ENCODE results near the gene MECR.

Gene MECR, protein sequence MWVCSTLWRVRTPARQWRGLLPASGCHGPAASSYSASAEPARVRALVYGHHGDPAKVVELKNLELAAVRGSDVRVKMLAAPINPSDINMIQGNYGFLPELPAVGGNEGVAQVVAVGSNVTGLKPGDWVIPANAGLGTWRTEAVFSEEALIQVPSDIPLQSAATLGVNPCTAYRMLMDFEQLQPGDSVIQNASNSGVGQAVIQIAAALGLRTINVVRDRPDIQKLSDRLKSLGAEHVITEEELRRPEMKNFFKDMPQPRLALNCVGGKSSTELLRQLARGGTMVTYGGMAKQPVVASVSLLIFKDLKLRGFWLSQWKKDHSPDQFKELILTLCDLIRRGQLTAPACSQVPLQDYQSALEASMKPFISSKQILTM

DNA sequence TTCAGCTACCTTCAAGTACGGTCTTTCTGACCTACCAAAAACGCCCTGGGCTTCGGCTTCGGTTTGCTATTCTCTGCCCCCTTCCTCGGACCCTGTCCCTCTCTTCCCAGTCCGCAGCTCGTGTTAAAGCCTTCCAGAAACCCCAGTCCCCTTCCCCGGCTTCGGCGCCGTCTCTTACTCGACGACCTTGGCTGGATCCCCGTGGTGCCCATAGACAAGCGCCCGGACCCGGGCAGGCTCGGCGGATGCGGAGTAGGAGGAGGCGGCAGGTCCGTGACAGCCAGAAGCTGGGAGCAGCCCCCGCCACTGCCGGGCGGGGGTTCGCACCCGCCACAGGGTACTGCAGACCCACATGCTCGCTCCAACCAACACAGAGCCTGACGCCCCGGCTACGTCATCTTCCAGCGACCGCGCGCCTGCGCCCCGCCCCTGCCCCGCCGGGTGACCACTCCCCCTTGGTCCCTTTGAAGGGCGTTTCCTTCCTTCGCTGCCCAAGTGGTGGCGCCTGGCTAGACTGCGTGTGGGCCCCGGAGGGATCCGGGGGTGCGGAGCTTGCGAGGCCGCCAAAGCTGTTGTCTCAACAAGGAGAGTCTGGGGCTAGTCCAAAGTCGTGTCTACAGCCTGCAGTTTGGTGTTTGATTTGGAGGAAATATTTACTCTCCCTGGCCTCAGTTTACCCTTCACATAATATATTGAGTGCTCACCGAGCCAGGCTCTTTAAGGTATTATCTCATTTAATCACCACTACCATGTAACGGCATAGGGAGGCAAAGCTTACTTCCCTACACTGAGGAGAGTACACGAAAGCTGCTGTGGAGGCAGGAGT lies at the start of gene MECR:
MECR (minus strand) TSS at position 382 of the 826 bp plus-strand sequence; CDS start at position 354, 28 bp downstream.
- peak; percentile 73 for DNase-seq

DNA sequence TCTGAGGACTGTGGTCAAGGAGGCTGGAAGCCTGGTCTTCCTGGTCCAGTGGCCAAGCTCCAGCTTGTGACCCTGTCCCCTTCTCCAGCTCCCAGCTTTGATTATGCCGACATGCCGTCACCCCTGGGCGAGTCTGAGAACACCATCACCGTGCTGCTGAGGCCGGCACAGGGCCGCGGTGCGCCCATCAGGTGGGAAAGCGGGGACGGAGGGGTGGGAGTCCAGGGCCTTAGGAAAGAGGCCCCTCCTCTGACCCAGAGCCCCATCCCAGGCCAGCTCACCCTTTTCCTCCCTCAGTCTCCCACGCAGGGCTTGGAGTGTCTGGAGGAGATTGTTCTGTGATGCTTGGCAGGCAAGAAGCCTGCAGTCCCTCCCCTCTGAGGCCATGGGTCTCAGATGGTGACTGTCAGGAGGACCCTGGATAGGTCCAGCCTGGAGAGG lies 49.2 kb upstream of the MECR start:
- DNase-seq, result no peak

DNA sequence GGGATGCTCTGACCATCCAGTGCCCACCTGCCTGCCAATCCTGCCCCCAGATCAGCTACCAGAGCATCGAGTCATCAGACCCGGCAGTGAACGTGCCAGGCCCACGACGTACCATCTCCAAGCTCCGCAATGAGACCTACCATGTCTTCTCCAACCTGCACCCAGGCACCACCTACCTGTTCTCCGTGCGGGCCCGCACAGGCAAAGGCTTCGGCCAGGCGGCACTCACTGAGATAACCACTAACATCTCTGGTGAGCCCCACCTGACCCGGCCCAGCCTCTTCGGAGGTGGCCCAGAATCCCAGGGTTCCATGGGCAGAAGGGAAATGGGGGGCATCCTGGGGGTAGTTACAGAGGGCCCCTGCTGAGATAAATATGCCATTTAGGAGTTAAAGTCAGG lies 48.7 kb upstream of the MECR start:
- no peak for DNase-seq

DNA sequence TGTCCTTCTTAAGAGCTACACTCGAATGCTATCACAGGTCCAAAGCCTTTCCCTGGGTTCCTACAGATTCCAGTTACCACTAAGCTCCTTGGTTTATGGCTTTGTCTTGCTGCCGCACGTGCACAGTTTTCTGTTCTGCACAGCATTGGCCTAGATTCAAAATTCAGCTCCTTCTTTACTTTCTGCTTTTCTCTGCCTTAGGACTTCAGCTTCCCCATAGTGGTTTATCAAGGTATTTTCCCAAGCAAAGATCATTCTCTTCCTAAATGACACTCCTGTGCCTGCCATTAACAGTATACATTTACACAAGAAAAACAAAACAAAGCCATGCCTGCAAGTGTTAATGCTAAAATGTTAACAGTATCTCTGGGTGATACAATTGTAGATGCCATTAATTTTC lies 47.4 kb upstream of the MECR start:
- no peak for DNase-seq

DNA sequence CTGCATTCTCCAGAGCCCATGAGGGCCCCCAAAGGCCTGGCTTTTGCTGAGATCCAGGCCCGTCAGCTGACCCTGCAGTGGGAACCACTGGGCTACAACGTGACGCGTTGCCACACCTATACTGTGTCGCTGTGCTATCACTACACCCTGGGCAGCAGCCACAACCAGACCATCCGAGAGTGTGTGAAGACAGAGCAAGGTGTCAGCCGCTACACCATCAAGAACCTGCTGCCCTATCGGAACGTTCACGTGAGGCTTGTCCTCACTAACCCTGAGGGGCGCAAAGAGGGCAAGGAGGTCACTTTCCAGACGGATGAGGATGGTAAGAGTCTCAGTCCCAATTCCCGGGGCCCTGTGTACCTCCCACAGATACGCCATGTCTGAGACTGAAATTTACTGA lies 44.7 kb upstream of the MECR start:
- no peak for DNase-seq

DNA sequence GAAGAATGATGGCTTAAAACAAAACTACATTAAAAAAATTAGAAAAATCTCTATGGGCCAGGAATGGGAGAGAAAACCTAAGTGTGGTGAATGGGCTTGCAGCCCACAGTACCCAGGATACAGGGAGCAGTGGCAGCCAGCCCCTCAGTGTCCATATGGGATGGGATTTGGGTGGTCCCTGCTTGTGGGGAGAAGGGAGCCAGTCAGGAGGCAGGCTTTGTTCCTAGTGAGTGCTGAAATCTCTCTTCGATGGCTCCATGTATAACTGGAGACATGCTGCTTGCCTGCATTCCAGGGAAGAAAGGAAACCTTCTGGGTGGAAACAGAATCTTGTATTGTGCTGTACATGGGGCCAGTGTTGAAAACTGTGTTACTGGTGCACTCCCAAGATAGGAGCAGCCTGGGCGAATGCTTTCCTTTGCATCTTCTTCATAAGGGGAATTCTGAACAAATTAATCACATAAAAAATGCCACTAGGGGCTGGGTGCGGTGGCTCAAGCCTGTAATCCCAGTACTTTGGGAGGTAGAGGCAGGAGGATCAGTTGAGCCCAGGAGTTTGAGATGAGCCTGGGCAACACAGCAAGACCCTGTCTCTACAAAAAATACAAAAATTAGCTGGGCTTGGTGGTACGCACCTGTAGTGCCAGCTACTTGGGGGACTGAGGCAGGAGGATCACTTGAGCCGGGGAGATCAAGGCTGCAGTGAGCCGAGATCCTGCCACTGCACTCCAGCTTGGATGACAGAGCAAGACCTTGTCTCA lies 41.6 kb upstream of the MECR start:
- no peak for DNase-seq

DNA sequence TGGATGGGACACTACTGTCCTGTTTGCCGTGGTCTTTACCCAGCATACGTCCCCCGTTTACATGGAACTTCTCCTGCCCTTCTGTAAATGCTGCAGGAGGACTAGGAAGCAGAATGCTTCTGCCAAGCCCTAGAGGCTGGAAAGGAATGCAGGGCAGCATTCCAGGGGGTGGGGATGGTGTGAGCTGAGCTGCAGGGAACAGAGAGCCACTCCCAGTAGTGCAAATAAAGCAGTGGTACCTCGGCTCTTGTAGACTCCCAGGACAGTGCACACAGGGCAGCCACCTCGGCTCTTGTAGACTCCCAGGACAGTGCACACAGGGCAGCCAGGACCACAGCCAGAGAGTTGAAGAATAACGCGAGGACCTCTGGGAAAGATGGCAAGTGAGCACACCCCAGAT lies 41.0 kb upstream of the MECR start:
- peak; percentile 53 for DNase-seq

DNA sequence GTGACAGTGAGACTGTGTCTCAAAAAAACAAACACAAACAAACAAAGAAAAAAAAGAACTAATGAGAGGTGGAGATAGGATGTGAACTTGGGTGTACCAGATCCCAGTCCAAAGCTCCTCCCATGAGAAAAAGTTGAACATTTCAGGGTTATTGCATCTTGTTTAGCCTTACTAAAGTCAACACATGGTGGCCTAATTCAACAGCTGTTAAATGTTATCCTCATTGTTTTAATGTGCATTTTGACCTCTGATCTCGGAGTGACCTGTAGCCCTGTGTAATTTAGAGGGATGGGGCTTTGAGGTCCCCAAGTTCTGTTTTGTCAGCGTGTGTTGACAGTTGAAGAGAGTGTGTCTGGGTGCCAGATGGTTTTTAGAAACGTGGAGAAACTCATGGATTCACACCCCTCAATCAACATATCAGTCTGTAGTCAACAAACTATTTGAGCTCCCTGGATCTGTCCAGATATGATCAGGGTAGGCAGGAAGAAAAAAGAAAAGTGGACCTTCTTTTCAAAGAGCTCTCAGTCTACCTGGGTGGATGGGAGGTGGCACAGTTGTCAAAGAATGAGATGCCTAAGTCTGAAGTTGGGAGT lies 40.3 kb upstream of the MECR start:
- DNase-seq, result no peak

DNA sequence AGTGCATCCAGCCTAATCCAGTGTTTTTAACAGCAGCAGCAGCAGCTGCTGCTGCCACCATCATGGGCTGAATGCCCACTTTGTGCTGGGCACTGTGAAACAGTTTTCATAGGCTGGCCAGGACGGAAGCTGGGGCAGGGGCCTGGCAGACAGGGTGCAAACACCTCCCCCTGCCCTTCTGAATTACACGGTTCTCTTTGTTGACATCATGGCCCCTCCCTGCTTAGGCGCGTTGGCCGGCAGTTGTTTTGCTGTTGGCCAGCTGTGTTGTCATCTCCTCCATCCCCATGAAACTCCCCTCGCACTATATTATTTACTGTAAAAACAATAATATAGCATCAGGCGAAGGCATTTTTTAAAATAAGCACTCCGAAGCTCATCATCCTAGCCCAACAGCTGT lies 38.6 kb upstream of the MECR start:
- DNase-seq, result no peak

DNA sequence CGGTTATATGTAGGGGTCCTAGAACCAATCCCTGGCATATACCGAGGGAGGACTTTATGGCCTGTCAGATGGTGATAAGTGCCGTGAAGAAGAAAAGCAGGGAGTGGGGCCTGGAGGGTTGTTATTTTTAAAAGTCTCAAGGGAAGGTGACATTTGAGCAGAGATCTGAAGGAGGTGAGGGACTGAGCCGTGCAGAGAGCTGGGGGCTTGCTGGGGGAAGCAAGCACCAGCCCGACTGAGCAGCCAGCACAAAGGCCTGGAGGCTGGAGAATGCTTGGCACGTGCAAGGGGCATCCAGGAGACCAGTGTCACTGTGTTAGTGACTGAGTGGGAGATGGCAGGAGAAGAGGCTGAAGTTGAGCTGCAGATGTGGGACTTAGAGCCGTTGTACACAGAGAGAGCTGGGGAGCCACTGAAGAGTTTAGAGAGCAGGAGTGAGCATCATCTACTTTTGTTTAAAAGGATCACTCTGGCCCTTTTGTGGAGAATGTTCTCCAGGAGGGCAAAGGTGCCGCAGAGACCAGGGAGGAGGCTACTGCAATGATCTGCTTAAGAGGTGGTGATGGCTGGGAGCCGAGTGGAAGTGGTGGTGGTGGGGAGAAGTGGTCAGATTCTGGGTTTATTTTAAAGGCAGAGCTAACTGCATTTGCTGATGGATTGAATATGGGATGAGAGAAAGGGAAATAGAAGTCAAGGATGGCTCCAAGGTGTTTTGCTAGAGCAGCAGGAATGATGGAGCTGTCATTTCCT lies 36.8 kb upstream of the MECR start:
- no peak for DNase-seq

DNA sequence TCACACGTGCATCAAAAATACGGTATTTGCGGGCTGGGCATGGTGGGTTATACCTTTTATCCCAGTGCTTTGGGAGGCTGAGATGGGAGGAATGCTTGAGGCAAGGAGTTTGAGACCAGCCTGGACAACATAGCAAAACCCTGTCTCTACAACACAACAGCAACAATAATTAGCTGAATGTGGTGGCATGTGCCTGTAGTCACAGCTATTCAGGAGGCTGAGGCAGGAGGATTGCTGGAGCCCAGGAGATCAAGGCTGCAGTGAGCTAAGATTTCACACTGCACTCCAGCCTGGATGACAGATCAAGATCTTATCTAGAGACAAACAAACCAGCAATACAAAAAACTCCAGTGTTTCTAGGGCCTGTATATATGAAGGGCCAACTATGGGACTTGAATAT lies 36.2 kb upstream of the MECR start:
- DNase-seq, result no peak

DNA sequence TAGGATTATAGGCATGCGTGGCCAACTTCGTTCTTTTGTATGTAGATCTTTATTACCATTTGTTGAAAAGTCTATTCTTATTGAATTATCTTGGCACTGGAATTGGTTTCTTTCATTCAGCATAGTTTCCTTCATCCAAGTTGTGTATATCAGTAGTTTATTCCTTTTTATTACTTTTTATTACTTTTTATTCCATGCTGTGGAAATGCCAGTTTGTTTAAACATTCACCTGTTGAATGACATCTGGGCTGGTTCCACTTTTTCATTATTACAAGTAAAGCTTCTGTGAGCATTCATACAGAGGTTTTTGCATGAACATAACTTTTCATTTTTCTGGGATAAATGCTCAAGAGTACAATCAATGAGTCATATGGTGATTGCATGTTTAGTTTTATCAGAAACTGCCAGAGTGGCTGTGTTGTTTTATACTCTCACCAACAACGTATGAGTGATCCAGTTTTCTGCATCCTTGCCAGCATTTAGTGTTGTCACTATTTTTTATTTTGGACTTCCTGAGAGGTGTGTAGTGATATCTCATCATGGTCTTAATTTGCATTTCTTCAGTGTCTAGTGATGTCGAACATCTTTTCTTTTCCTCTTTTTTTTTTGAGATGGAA lies 34.1 kb upstream of the MECR start:
- no peak for DNase-seq

DNA sequence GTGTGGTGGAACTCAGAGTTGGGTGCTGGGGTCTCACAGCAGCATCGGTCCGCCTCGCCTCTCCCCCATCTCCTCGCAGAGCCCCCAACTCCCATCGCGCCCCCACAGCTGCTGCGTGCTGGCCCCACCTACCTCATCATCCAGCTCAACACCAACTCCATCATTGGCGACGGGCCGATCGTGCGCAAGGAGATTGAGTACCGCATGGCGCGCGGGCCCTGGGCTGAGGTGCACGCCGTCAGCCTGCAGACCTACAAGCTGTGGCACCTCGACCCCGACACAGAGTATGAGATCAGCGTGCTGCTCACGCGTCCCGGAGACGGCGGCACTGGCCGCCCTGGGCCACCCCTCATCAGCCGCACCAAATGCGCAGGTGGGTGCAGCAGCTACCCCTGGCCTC lies 29.8 kb upstream of the MECR start:
- DNase-seq, result no peak

DNA sequence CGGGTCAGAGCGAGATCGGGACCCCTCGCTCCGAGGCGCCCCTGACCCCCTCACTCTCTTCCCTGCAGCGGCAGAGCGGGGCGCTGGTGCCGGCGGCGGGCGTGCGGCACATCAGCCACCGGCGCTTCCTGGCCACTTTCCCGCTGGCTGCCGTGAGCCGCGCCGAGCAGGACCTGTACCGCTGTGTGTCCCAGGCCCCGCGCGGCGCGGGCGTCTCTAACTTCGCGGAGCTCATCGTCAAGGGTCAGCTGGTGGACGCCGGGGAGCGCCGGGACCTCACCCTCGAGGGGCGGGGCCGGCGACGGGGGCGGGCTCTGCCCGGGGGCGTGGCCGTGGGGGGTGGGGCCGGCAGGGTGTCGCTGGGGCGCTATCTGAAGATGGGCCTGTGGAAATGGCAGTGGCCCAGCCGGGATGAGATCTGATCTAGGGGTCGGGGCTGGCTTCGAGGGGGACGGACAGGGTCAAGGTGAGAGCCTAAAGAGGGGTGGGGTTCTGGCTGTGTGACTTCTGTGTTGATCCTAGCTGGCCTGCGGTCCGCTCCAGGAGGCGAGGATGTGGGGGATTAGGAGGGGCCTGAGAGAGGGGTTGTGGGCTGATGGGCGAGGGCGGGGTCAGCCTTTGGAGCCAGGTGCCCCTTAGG lies 29.2 kb upstream of the MECR start:
- no peak for DNase-seq

DNA sequence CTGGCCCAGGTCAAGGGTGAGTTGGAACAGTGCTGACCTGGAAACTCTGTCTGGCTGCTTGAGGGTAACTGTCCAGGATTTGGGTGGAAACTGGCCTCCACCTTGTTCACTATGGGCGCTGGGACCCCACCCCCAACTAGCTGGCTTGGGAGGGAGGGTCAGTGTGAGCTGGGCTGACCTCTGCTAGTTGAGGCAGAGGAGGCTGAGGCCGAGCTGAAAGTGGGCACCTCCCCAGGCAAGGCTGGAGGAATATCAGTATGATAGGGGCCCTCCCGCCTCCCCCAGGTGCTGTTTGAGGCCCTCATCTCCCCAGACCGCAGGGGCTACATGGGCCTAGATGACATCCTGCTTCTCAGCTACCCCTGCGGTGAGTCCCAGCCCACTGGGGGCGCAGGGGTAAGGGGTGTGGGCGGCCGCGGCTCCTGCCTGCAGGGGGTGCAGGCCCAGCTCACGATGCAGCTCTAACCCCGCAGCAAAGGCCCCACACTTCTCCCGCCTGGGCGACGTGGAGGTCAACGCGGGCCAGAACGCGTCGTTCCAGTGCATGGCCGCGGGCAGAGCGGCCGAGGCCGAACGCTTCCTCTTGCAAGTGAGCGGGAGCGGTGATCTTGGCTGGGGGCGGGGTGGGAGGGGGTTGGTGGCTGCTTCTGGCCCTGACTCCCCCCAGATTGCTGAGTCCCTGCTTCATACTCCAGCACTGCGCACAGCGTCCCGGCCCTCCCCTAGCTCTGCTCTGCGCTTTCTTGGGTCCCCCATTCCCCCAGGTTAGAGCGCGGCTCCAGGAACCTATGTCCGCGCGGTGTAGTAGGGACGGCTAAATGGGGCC lies 28.5 kb upstream of the MECR start:
- no peak for DNase-seq

DNA sequence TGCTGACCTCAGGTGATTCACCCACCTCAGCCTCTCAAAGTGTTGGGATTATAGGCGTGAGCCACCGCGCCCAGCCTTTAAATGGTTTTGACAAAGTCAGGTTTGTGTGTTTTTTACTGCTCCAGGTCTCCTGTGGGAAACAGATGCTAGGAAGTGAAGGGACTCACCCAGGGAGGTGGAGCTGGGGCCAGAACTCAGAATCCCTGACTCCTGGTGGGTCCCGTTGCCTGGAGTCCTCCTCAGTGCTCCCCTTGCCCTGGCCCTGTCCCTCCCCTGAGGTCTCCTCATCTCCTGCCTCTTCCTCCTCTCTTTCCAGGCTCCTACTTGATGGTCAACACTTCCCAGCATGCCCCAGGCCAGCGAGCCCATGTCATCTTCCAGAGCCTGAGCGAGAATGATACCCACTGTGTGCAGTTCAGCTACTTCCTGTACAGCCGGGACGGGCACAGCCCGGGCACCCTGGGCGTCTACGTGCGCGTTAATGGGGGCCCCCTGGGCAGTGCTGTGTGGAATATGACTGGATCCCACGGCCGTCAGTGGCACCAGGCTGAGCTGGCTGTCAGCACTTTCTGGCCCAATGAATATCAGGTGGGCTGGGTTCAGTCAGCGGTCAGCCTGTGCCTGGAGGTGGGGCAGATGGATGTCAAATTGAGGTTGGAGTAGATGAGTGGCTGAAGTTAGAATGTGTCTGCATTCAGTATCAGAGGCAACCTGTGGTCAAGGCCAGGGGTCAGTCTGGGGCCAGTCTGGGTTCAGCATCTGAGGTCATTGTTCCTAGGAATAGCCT lies 27.6 kb upstream of the MECR start:
- no peak for DNase-seq

DNA sequence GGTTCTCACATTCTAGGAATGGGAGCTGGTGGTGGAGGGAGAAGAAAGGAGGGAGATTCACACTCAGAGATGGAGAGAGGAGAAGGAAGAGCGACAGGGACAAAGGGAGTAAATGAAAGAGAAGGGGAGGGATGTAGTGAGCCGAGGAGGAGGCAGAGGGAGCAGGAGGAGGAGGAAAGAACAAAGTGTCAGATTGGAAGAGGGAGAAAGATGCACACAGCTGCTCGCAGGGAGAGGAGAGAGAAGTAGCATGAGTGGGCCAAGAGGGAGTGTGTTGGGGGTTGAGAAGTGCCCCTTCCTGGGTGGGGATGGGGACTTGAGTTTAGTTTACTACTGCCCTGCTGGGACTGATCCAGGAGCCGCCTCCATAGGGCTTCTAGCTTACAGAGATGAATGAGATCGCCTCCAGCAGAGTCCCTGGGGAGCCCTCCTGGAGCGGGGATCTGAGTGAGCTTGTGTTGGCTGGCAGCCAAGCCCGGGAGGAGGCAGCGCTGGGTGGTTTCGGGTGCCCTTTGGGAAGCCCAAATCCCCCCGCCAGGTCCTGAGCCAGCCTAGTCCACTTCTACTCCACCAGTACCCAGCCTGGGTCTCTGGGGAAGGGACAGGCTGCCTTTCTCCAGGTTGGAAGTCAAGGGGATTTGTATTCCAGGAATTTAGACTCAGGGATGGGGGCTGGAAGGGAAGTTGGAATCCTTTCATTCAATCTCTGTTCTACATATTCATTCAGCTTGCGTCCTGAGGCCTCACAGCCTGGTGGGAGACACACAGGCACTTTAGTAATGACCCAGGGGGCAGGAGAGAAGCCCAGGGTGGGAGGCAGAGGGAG lies 26.5 kb upstream of the MECR start:
- DNase-seq, result no peak

DNA sequence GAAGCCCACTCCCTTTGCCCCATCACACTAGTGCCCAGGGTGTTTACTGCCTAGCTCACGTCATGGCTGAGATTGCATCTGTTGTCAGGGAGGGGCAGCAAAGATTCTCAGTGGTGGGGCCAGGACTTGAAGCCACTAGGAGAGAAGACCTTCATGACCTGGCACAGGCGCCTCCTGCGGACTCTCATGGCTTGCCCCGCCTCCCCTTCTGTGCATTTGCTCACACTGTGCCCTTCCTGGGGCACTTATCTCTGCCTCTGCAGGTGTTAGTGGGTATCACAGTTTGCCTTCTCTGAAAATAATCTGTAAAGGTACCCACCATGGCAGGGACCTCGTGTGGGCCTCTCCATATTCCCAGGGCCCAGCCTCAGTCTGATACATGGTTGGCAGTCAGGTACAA lies 25.7 kb upstream of the MECR start:
- no peak for DNase-seq

All from kidney glomerular epithelial cell (primary cell).